Prostate gland (tissue), 2 donors: Measurements from ENCODE around the gene ARAP3. TPM values are rescaled to one million over a fixed set of nuclear protein-coding genes. Genes with fewer than 3 reads are reported as not detected.

ENCODE experiments used
- DNase-seq: peaks from one replicate; pipeline ENCODE4 v3.0.0-alpha.2; 2019; ENCODE audit warnings: low spot score
- H3K27ac ChIP-seq, 2 donors: fragments of 200-600 bp; sonication (generic); 2 replicates each; pipeline ENCODE4 v1.5.1; 2017 to 2019
- H3K27me3 ChIP-seq: fragments of 200-600 bp; sonication (generic); replicated peaks from 2 replicates; pipeline ENCODE4 v1.5.1; 2019; ENCODE audit not compliant: insufficient read depth
- H3K36me3 ChIP-seq, 2 donors: fragments of 200-600 bp; sonication (generic); 1 replicate in 1 of 2; 2 replicates in 1 of 2; pipeline versions ENCODE4 v1.5.1 to v1.8.1; 2017 to 2019
- H3K4me1 ChIP-seq: fragments of 200-600 bp; sonication (generic); replicated peaks from 2 replicates; pipeline ENCODE4 v1.5.1; 2019
- H3K4me3 ChIP-seq, 2 donors: fragments of 200-600 bp; sonication (generic); 2 replicates each; pipeline ENCODE4 v1.5.1; 2017 to 2019
- H3K9me3 ChIP-seq: fragments of 200-600 bp; sonication (generic); 2 replicates; pipeline ENCODE4 v1.5.1; 2017
- POLR2A ChIP-seq: fragments of 450-650 bp; IDR thresholded peaks from one replicate; pipeline ENCODE4 v1.6.1; 2016; ENCODE audit warnings: antibody characterized with exemption, mild to moderate bottlenecking
- POLR2AphosphoS5 ChIP-seq: sonication (generic); formaldehyde crosslinking; IDR thresholded peaks from one replicate; pipeline ENCODE4 v1.6.1; 2017; ENCODE audit warnings: antibody characterized with exemption
- WGBS: methylation state at CpG from one replicate; pipeline ENCODE4 v1.1.5; 2018; 5-methylcytosine and 5-hydroxymethylcytosine counted together
- intact Hi-C: fragments of 100-400 bp; cut with DNase I; formaldehyde crosslinking; loops from one replicate; pipeline ENCODE4 v1.14.2; 2022
- total RNA-seq, 2 donors: library from RNA; depleted of rRNA; stranded (reverse); fragments of >200 nt; gene quantifications; one replicate each; pipeline ENCODE4 v1.1.0, GENCODE V29; 2016
- TF ChIP-seq, protein P1 (sequence below), 4 experiments: fragments of 200-600 bp in 2 of 4; fragments of 450-650 bp in 2 of 4; sonication (generic) in 2 of 4; IDR thresholded peaks; 1 replicate in 3 of 4; 2 replicates in 1 of 4; pipeline ENCODE4 v1.5.1; 2016 to 2019; ENCODE audit warnings: antibody characterized with exemption in 4 of 4, mild to moderate bottlenecking in 2 of 4, moderate library complexity in 2 of 4

ARAP3 gene
- total RNA-seq, 2 donors from 2014 or later = 4.0 to 8.4 TPM

DNA sequence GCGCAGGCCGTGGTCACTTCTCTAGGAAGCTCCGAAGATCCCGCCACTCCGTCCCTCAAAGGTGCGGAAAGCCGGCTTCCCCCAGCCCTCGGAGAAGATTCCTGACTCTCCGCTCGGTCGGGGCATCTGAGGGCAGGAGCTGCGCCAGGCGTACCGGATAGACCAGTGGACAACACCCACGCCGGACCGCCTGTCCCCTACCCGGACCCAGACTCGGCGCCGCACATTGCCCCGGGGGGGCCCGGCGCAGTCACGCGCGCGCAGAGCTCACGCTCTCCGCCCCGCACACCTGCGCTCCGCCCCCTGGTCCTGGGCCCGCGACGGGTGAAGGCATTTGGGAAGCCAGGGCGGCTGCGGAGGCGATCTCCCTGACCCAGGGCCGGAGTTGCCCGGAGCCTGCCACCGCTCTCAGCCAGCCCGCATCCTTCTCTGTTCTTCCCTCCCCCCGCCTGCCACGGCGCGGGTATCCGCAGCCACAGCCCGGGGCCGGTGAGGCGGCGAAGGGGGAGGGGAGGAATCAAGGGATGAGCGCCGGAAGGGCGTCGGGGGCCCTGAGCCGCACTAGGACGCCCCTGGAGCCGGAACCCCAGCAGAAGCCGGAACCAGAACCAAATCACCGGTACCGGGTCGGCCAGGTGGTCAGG lies 44.8 kb downstream of the ARAP3 start:
- peak; percentile 10 for DNase-seq
- H3K27ac ChIP-seq = peak overlapping the region; percentile 80 to 81

DNA sequence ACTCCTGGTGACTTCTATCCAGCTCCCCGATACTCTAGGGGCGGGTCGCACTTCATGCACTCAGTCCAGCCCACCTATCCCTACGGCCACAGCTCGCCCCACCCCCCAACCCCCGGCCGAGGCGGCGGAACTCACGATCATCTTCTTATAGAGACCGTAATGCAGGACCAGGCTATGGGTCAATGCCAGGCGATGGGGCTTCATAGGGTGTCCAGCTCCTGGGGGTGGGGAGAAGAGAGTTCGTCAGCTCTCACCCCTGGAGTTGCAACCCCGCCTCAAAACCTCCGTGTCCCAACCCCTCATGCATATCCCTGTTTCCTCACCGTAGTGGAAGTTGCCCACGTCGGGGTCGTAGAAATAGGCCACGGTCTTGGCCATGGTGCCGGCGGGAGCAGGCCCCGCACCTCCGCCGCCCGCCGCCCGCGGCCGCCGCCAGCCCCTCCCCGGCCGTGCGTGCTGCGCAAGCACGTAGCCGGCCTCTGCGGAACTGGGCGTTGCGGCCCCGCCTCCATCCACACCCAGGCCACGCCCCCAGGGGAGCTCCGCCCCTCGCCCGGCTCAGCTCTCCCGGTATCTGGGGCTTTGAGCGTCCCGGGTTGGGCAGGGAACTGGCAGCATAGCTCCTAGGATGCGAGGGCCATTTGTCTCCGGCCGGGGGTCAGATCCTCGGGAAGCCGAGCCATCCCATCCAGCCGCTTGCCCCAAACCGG lies 45.5 kb downstream of the ARAP3 start, which contains the start of the genes HDAC3 and RELL2:
Gene HDAC3, minus strand, starts transcription at position 437 of the 710 bp plus-strand sequence. Its CDS starts 59 bp downstream, at position 378.
Gene RELL2, plus strand, starts transcription at position 585 of the 710 bp plus-strand sequence. CDS start 1,229 bp downstream, outside the sequence.
- peak; percentile 93 for DNase-seq
- Histone ChIP-seq H3K27me3 (no peaks in the 10 kb centered on the region), H3K4me1 (peaks cover 13% of the 10 kb centered on the region), H3K4me3 (peak within 1 kb of the TSS; percentile 56 to 87), H3K36me3 (no peaks in the 10 kb centered on the region), H3K27ac (peak within 1 kb of the TSS; percentile 80 to 81), H3K9me3 (no peaks in the 10 kb centered on the region)
- under 1% methylated on average over 19 of the region's 55 CpGs for WGBS
- intact Hi-C loops = no loop called here
- TF ChIP-seq POLR2A = peak; percentile 92
- TF ChIP-seq, protein P1, sequence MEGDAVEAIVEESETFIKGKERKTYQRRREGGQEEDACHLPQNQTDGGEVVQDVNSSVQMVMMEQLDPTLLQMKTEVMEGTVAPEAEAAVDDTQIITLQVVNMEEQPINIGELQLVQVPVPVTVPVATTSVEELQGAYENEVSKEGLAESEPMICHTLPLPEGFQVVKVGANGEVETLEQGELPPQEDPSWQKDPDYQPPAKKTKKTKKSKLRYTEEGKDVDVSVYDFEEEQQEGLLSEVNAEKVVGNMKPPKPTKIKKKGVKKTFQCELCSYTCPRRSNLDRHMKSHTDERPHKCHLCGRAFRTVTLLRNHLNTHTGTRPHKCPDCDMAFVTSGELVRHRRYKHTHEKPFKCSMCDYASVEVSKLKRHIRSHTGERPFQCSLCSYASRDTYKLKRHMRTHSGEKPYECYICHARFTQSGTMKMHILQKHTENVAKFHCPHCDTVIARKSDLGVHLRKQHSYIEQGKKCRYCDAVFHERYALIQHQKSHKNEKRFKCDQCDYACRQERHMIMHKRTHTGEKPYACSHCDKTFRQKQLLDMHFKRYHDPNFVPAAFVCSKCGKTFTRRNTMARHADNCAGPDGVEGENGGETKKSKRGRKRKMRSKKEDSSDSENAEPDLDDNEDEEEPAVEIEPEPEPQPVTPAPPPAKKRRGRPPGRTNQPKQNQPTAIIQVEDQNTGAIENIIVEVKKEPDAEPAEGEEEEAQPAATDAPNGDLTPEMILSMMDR (IDR thresholded peaks at IDR 0.05) = peak in 2 of 4 experiments; percentile 2 to 24
- peak; percentile 69 for TF ChIP-seq POLR2AphosphoS5

More for the DNA sequence above, 44.8 kb downstream of the ARAP3 start:
- Histone ChIP-seq H3K27me3 (no peaks in the 10 kb centered on the region), H3K9me3 (no peaks in the 10 kb centered on the region), H3K4me3 (peak overlapping the region; percentile 56 to 87), H3K36me3 (no peaks in the 10 kb centered on the region), H3K4me1 (peaks cover 13% of the 10 kb centered on the region)
- under 1% methylated on average over 46 of the region's 63 CpGs for WGBS
- TF ChIP-seq, protein P1 (IDR thresholded peaks at IDR 0.05) = no peak
- TF ChIP-seq POLR2A = no peak
- intact Hi-C loops = no loop called here

DNA sequence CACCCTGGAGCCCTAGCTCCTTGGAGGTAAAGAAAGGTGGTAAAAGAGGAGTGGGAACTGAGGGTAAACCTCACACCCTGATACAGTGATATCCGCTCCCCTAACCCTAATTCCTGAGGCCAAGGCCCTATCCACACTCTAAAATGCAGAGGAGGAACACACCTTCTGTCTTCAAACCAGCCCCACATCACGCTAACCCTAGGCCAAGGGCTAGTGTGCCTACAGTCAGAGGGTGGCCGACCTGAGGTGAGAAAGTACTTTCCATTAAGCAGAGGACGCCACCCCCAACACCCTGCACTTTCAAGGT lies 46.0 kb downstream of the ARAP3 start:
- Histone ChIP-seq H3K4me1 (peaks cover 13% of the 10 kb centered on the region), H3K4me3 (peak overlapping the region; percentile 56 to 87), H3K36me3 (no peaks in the 10 kb centered on the region), H3K9me3 (no peaks in the 10 kb centered on the region), H3K27ac (peak overlapping the region; percentile 80 to 81), H3K27me3 (no peaks in the 10 kb centered on the region)
- WGBS = 4% methylated on average over 4 of the region's 4 CpGs
- intact Hi-C loops = no loop called here
- DNase-seq = no peak
- TF ChIP-seq, protein P1 (IDR thresholded peaks at IDR 0.05) = no peak
- no peak for TF ChIP-seq POLR2AphosphoS5

DNA sequence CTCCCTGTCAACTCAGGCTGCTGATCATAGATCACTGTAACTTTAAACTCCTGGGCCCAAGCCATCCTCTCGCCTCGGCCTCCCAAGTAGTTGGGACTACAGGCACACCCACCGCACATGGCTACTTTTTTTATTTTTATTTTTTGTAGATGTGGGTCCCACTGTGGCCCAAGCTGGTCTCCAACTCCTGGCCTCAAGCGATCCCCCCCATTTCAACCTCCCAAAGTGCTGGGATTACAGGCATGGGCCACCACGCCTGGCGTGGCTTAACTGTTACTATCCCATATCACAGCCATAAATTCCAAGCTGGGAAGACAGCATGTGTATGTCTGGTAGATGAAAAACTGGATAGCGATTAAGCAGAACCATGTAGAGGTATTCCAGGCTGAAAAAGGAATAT lies 46.4 kb downstream of the ARAP3 start:
- peak overlapping the region; percentile 56 to 87 for H3K4me3 ChIP-seq
- no peaks in the 10 kb centered on the region for H3K9me3 ChIP-seq
- no peak for DNase-seq
- H3K4me1 ChIP-seq = peaks cover 13% of the 10 kb centered on the region
- intact Hi-C loops = no loop called here
- no peaks in the 10 kb centered on the region for H3K27me3 ChIP-seq
- no peak overlapping the region for H3K27ac ChIP-seq
- 43% methylated on average over 7 of the region's 7 CpGs for WGBS
- no peak for TF ChIP-seq POLR2A
- TF ChIP-seq, protein P1 (IDR thresholded peaks at IDR 0.05) = no peak
- TF ChIP-seq POLR2AphosphoS5 = no peak
- H3K36me3 ChIP-seq = no peaks in the 10 kb centered on the region
